ENCODE results near the gene KCNG2.
A peak's percentile ranks its signal among the peaks of the same experiment; 100 is the strongest.

Gene KCNG2

GRCh38 chr18:79910563-79911343 lies 113.0 kb downstream of the KCNG2 start:
- DNase-seq = no peak
- Histone ChIP-seq H3K36me3 (peaks cover 62% of the 10 kb centered on the region), H3K27ac (no peak overlapping the region; the same call in 1 of the 2 replicates), H3K27me3 (ENCODE audit: insufficient read depth, low read depth, severe bottlenecking) (no peaks in the 10 kb centered on the region), H3K9me3 (ENCODE audit: severe bottlenecking) (no peaks in the 10 kb centered on the region), H3K4me3 (ENCODE audit: low read depth, low read length) (no peak overlapping the region)
- TF ChIP-seq CTCF (IDR thresholded peaks at IDR 0.05; ENCODE audit: low read depth, low read length) = no peak

GRCh38 chr18:79911344-79912270 lies 113.9 kb downstream of the KCNG2 start:
- H3K36me3 ChIP-seq = peaks cover 66% of the 10 kb centered on the region
- H3K27ac ChIP-seq = no peak overlapping the region; the same call in 1 of the 2 replicates
- no peaks in the 10 kb centered on the region for H3K9me3 ChIP-seq (ENCODE audit: severe bottlenecking)
- 0 out of 2 replicates have a peak, but pooled peaks have one; percentile 2 for TF ChIP-seq CTCF (IDR thresholded peaks at IDR 0.05; ENCODE audit: low read depth, low read length)
- H3K4me3 ChIP-seq (ENCODE audit: low read depth, low read length) = no peak overlapping the region
- DNase-seq = peak; percentile 56
- no peaks in the 10 kb centered on the region for H3K27me3 ChIP-seq (ENCODE audit: insufficient read depth, low read depth, severe bottlenecking)

GRCh38 chr18:79912409-79912991 lies 114.8 kb downstream of the KCNG2 start:
- H3K4me3 ChIP-seq (ENCODE audit: low read depth, low read length) = no peak overlapping the region
- H3K27ac ChIP-seq = no peak overlapping the region
- no peak for TF ChIP-seq CTCF (IDR thresholded peaks at IDR 0.05; ENCODE audit: low read depth, low read length)
- peaks cover 70% of the 10 kb centered on the region for H3K36me3 ChIP-seq
- H3K9me3 ChIP-seq (ENCODE audit: severe bottlenecking) = peaks cover 6% of the 10 kb centered on the region
- H3K27me3 ChIP-seq (ENCODE audit: insufficient read depth, low read depth, severe bottlenecking) = no peaks in the 10 kb centered on the region
- no peak for DNase-seq

GRCh38 chr18:79912994-79913831 lies 115.5 kb downstream of the KCNG2 start:
- DNase-seq = peak; percentile 6
- Histone ChIP-seq H3K4me3 (ENCODE audit: low read depth, low read length) (no peak overlapping the region), H3K9me3 (ENCODE audit: severe bottlenecking) (peaks cover 6% of the 10 kb centered on the region), H3K27ac (no peak overlapping the region), H3K27me3 (ENCODE audit: insufficient read depth, low read depth, severe bottlenecking) (no peaks in the 10 kb centered on the region), H3K36me3 (peaks cover 69% of the 10 kb centered on the region)
- TF ChIP-seq CTCF (IDR thresholded peaks at IDR 0.05; ENCODE audit: low read depth, low read length) = no peak

GRCh38 chr18:79914614-79915160 lies 116.9 kb downstream of the KCNG2 start:
- no peak overlapping the region for H3K4me3 ChIP-seq (ENCODE audit: low read depth, low read length)
- no peak overlapping the region for H3K27ac ChIP-seq
- H3K27me3 ChIP-seq (ENCODE audit: insufficient read depth, low read depth, severe bottlenecking) = no peaks in the 10 kb centered on the region
- no peak for DNase-seq
- no peak for TF ChIP-seq CTCF (IDR thresholded peaks at IDR 0.05; ENCODE audit: low read depth, low read length)
- H3K36me3 ChIP-seq = peaks cover 68% of the 10 kb centered on the region
- H3K9me3 ChIP-seq (ENCODE audit: severe bottlenecking) = peaks cover 6% of the 10 kb centered on the region

Data from WERI-Rb-1 (cell line).